ENCODE measurements around the gene PLXNC1. TPM values are rescaled to one million over a fixed set of nuclear protein-coding genes. Genes with fewer than 3 reads are reported as not detected.

Gene PLXNC1
- total and polyA plus RNA-seq, 4 donors, result 27.6 to 58.2 (median 42.1) TPM

DNA sequence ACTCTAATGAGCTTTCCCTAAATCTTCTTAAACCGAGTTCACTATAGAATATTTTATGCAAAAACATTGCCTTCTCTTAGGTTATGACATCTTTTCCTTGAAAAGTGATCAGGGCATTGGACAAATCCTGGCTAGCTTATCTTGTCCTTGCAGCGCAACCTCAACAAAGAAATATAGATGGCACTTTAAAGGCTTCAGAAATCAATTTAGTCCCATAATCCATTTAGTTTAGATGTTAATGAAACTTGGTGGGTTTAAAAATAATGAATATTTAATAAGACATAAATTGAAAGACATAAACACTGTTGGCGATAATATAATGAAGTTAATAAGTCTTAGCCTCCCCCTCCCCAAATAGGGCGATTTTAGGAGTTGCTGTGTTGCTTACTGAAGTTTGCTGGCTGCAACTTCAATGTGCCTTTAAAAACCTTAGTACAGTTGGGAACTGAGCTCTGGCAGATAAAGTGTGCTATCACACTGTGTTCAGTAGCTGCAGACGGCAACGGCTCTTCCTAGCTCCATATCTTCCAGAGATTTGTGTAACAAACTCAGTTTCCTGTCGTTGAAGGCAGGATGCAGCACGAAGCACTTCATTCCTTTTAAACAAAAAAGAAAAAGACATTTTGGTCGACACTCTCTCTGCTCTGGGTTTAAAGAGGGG, 19.5 kb downstream of the PLXNC1 start:
- Histone ChIP-seq H3K4me1 (ENCODE audit: control insufficient read depth, insufficient read depth, low read length) (peaks cover 7% of the 10 kb centered on the region), H3K4me3 (ENCODE audit: low read depth, low read length) (no peak overlapping the region), H3K9me3 (ENCODE audit: control insufficient read depth, insufficient read depth, low read length) (no peaks in the 10 kb centered on the region), H3K27me3 (ENCODE audit: control insufficient read depth, insufficient read depth, low read length) (no peaks in the 10 kb centered on the region), H3K27ac (ENCODE audit: low read depth, low read length) (no peak overlapping the region), H3K36me3 (ENCODE audit: control insufficient read depth, insufficient read depth, low read length) (peaks cover 3% of the 10 kb centered on the region)
- WGBS (ENCODE audit: insufficient coverage), result 20% methylated on average over 2 of the region's 9 CpGs
- peak in 2 of 6 donors; percentile 50 to 74 for DNase-seq (ENCODE audit: low read depth in 4 of 6, low spot score in 6 of 6)

DNA sequence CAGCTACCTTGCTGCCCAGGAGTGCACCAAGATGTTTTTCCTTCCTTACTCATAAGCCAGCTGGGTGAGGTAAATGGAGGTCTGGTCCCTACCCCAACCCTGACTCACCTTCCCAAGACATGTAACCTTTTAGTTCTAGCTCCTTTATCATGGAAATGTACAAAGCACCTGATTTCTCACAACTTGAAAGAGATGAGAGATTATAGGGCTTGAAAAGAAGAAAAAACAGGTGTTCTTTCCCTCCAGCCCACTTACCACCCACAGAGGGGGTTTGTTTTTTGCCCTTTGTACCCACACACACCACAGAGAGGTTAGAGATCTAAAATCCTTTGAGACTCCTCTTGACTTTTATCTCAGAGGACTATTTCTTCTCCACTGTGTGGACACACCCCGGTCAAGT, 21.1 kb downstream of the PLXNC1 start:
- H3K27me3 ChIP-seq (ENCODE audit: control insufficient read depth, insufficient read depth, low read length), result no peaks in the 10 kb centered on the region
- no CpG with 5 or more reads among the region's 1 CpG for WGBS (ENCODE audit: insufficient coverage)
- no peaks in the 10 kb centered on the region for H3K9me3 ChIP-seq (ENCODE audit: control insufficient read depth, insufficient read depth, low read length)
- no peak overlapping the region for H3K4me3 ChIP-seq (ENCODE audit: low read depth, low read length)
- H3K36me3 ChIP-seq (ENCODE audit: control insufficient read depth, insufficient read depth, low read length), result peaks cover 3% of the 10 kb centered on the region
- no peak for DNase-seq (ENCODE audit: low read depth in 4 of 6, low spot score in 6 of 6)
- H3K4me1 ChIP-seq (ENCODE audit: control insufficient read depth, insufficient read depth, low read length), result no peaks in the 10 kb centered on the region
- no peak overlapping the region for H3K27ac ChIP-seq (ENCODE audit: low read depth, low read length)

DNA sequence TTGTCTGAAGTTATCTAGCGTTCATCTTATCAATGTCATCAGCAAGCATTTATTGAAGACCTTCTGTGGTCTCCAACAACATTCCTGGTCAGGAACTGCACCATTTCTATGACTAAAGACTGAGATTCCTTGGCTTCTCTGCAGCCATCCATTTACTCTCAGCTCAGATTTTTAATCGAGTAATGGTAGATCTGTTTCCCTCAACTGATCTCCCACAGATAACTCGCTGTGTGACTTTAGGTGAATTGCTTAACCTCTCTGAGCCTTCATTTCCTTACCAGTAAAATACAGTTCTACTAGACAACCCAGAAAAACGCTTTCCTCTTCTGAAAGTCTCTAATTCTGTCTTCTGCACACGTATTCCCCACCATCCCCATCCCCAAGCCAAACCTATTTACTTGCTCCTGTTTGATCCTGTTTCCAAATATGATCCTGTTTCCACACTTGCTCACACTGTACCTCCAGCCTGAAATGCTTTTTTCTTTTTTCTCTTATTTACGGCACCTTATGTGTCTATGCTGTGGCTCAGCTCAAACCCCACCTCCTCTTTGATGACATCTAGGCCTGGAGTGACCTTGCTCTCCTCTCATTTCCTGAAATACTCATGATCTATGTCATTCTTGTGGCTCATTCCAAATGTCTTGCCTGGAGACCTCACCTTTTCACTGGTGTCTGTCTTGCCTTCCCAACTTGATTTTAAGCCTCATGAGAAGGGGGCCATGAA, 21.8 kb downstream of the PLXNC1 start:
- H3K27ac ChIP-seq (ENCODE audit: low read depth, low read length), result no peak overlapping the region

DNA sequence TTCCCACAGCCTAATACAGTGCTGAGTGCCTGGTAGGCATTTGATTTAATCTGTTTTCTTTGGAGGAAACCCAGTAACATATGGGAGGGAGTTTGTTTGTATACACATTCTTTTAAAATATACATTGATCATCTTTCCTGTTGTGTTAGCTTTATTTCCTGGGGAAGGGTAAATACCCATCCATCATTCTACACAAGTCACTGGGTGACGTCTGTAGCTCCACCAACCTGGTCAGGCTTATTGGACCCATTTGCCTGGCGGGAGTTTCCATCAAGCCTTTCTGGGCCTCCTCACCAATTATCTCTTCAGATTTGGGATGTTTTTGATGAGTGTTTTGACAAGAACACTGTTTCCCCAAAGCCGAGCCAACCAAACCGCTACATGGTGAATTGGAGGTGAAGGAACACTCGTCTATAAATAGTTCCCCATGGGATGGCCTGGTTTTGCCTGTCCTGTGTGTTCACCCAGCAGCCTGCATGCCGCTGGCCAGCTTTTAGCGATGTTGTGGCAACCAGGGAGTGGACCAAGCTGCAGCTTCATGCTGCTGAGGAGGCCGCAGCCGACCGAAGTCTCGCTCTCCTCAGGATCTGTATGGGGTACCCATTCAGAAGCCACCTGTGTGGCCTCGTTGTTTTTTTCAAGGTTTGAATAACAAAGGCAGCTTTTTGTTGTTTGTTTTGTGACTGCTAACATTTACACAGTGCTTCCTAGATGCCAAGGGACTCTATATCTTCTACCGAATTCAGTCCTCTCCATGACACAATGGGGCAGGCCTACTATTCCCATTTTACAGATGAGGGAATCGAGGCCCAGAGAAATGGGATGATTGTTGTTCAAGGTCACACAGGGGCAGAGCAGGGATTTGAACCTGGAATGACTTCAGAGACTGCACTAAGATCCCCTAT, 22.6 kb downstream of the PLXNC1 start:
- DNase-seq (ENCODE audit: low read depth in 4 of 6, low spot score in 6 of 6), result peak in 1 of 6 donors; percentile 24
- Histone ChIP-seq H3K4me1 (ENCODE audit: control insufficient read depth, insufficient read depth, low read length) (no peaks in the 10 kb centered on the region), H3K27me3 (ENCODE audit: control insufficient read depth, insufficient read depth, low read length) (no peaks in the 10 kb centered on the region), H3K4me3 (ENCODE audit: low read depth, low read length) (no peak overlapping the region), H3K27ac (ENCODE audit: low read depth, low read length) (no peak overlapping the region), H3K9me3 (ENCODE audit: control insufficient read depth, insufficient read depth, low read length) (no peaks in the 10 kb centered on the region), H3K36me3 (ENCODE audit: control insufficient read depth, insufficient read depth, low read length) (peaks cover 3% of the 10 kb centered on the region)
- whole genome bisulfite sequencing (ENCODE audit: insufficient coverage), result 80% methylated on average over 8 of the region's 14 CpGs

More for the DNA sequence above, 21.8 kb downstream of the PLXNC1 start:
- no peaks in the 10 kb centered on the region for H3K9me3 ChIP-seq (ENCODE audit: control insufficient read depth, insufficient read depth, low read length)
- H3K4me1 ChIP-seq (ENCODE audit: control insufficient read depth, insufficient read depth, low read length), result no peaks in the 10 kb centered on the region
- H3K4me3 ChIP-seq (ENCODE audit: low read depth, low read length), result no peak overlapping the region
- no peak for DNase-seq (ENCODE audit: low read depth in 4 of 6, low spot score in 6 of 6)
- 94% methylated on average over 6 of the region's 6 CpGs for WGBS (ENCODE audit: insufficient coverage)
- no peaks in the 10 kb centered on the region for H3K27me3 ChIP-seq (ENCODE audit: control insufficient read depth, insufficient read depth, low read length)
- peaks cover 3% of the 10 kb centered on the region for H3K36me3 ChIP-seq (ENCODE audit: control insufficient read depth, insufficient read depth, low read length)

GRCh38 chr12:94171595-94171930, 23.2 kb downstream of the PLXNC1 start:
- Histone ChIP-seq H3K4me3 (ENCODE audit: low read depth, low read length) (no peak overlapping the region), H3K4me1 (ENCODE audit: control insufficient read depth, insufficient read depth, low read length) (no peaks in the 10 kb centered on the region), H3K9me3 (ENCODE audit: control insufficient read depth, insufficient read depth, low read length) (no peaks in the 10 kb centered on the region), H3K36me3 (ENCODE audit: control insufficient read depth, insufficient read depth, low read length) (peaks cover 3% of the 10 kb centered on the region), H3K27ac (ENCODE audit: low read depth, low read length) (no peak overlapping the region), H3K27me3 (ENCODE audit: control insufficient read depth, insufficient read depth, low read length) (no peaks in the 10 kb centered on the region)
- DNase-seq (ENCODE audit: low read depth in 4 of 6, low spot score in 6 of 6), result no peak
- 88% methylated on average over 3 of the region's 5 CpGs for WGBS (ENCODE audit: insufficient coverage)

GRCh38 chr12:94172031-94172430, 23.7 kb downstream of the PLXNC1 start:
- Histone ChIP-seq H3K27ac (ENCODE audit: low read depth, low read length) (no peak overlapping the region), H3K27me3 (ENCODE audit: control insufficient read depth, insufficient read depth, low read length) (no peaks in the 10 kb centered on the region), H3K36me3 (ENCODE audit: control insufficient read depth, insufficient read depth, low read length) (peaks cover 3% of the 10 kb centered on the region), H3K9me3 (ENCODE audit: control insufficient read depth, insufficient read depth, low read length) (no peaks in the 10 kb centered on the region), H3K4me3 (ENCODE audit: low read depth, low read length) (no peak overlapping the region), H3K4me1 (ENCODE audit: control insufficient read depth, insufficient read depth, low read length) (no peaks in the 10 kb centered on the region)
- DNase-seq (ENCODE audit: low read depth in 4 of 6, low spot score in 6 of 6), result peak in 1 of 6 donors; percentile 24
- WGBS (ENCODE audit: insufficient coverage), result 80% methylated on average over 2 of the region's 5 CpGs

GRCh38 chr12:94172973-94173372, 24.6 kb downstream of the PLXNC1 start:
- DNase-seq (ENCODE audit: low read depth in 4 of 6, low spot score in 6 of 6), result no peak
- H3K27ac ChIP-seq (ENCODE audit: low read depth, low read length), result no peak overlapping the region

DNA sequence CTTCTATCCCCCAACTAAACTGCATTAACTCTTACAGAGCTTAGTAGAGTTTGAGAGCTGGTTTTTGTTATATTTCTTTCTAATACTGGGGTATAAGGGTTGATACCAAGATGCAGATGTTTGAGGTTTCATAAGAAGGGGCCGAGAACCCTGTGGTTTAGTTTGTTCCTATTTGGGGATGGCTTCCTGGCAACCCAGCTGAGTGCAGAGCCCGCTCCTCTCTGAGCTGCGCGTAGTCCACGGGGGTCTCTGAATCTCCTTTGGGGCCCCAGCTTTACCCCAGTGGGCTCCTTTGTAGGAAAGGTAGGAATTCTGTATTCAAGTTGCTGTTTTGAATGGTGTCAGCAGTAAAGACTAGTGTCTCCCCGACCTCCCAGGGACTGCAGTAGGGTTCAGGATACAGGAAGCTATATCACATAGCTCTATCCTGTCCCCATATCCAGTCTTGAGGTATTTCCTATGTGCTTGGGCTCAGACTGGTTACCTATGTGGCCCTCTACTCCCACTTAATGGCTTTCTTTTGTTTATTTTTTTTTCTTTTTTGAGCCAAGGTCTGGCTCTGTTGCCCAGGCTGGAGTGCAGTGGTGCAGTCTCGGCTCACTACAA, 25.4 kb downstream of the PLXNC1 start:
- H3K36me3 ChIP-seq (ENCODE audit: control insufficient read depth, insufficient read depth, low read length), result peaks cover 3% of the 10 kb centered on the region
- no peak overlapping the region for H3K4me3 ChIP-seq (ENCODE audit: low read depth, low read length)
- no peak for DNase-seq (ENCODE audit: low read depth in 4 of 6, low spot score in 6 of 6)
- H3K27me3 ChIP-seq (ENCODE audit: control insufficient read depth, insufficient read depth, low read length), result no peaks in the 10 kb centered on the region
- H3K4me1 ChIP-seq (ENCODE audit: control insufficient read depth, insufficient read depth, low read length), result no peaks in the 10 kb centered on the region
- peaks cover 3% of the 10 kb centered on the region for H3K9me3 ChIP-seq (ENCODE audit: control insufficient read depth, insufficient read depth, low read length)
- WGBS (ENCODE audit: insufficient coverage), result 100% methylated on average over 2 of the region's 7 CpGs
- H3K27ac ChIP-seq (ENCODE audit: low read depth, low read length), result no peak overlapping the region

More at GRCh38 chr12:94172973-94173372, 24.6 kb downstream of the PLXNC1 start:
- Histone ChIP-seq H3K27me3 (ENCODE audit: control insufficient read depth, insufficient read depth, low read length) (no peaks in the 10 kb centered on the region), H3K36me3 (ENCODE audit: control insufficient read depth, insufficient read depth, low read length) (peaks cover 3% of the 10 kb centered on the region), H3K4me3 (ENCODE audit: low read depth, low read length) (no peak overlapping the region), H3K4me1 (ENCODE audit: control insufficient read depth, insufficient read depth, low read length) (no peaks in the 10 kb centered on the region), H3K9me3 (ENCODE audit: control insufficient read depth, insufficient read depth, low read length) (peaks cover 2% of the 10 kb centered on the region)
- WGBS (ENCODE audit: insufficient coverage), result 69% methylated on average over 8 of the region's 9 CpGs

DNA sequence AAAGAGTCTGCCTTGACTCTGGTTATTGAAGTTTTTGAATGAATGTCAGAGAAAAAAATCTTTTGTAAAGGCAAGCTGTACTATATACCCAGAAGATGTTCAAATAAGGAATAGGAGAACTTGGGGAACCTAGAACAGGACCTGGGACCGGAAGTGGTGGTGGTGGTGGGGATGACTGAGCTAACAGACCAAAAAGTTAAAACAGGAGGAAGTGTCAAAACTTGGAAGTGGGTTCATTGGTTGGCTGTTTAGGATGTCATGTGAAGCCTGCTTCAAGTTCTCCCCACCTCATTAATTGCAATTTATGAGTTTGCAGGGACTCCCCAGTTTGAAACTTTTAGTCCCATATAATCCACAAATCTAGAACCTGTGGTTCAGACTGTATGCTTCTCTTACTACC, 26.2 kb downstream of the PLXNC1 start:
- no CpG with 5 or more reads among the region's 1 CpG for WGBS (ENCODE audit: insufficient coverage)
- no peak overlapping the region for H3K27ac ChIP-seq (ENCODE audit: low read depth, low read length)
- no peak for DNase-seq (ENCODE audit: low read depth in 4 of 6, low spot score in 6 of 6)
- peaks cover 3% of the 10 kb centered on the region for H3K9me3 ChIP-seq (ENCODE audit: control insufficient read depth, insufficient read depth, low read length)
- H3K36me3 ChIP-seq (ENCODE audit: control insufficient read depth, insufficient read depth, low read length), result peaks cover 3% of the 10 kb centered on the region
- no peaks in the 10 kb centered on the region for H3K27me3 ChIP-seq (ENCODE audit: control insufficient read depth, insufficient read depth, low read length)
- no peak overlapping the region for H3K4me3 ChIP-seq (ENCODE audit: low read depth, low read length)
- no peaks in the 10 kb centered on the region for H3K4me1 ChIP-seq (ENCODE audit: control insufficient read depth, insufficient read depth, low read length)

All from spinal cord (tissue), 10 donors.